Endothelial cell (in vitro differentiated cells): ENCODE data around the gene MAGI1. TPM values are rescaled to one million over a fixed set of nuclear protein-coding genes. Genes with fewer than 3 reads are reported as not detected.

Source experiments
- DNase-seq: peaks from one replicate; pipeline ENCODE4 v3.0.0; 2021; ENCODE audit warnings: low spot score
- H3K27ac Mint-ChIP-seq: one replicate; pipeline ENCODE4 v1.8.0; 2021; ENCODE audit warnings: mixed read lengths, inconsistent platforms; ENCODE audit not compliant: unreplicated experiment
- H3K27me3 Mint-ChIP-seq: one replicate; pipeline ENCODE4 v1.8.0; 2021; ENCODE audit warnings: mild to moderate bottlenecking, moderate library complexity, mixed read lengths, inconsistent platforms; ENCODE audit not compliant: unreplicated experiment
- H3K36me3 Mint-ChIP-seq: one replicate; pipeline ENCODE4 v1.8.0; 2021; ENCODE audit warnings: mild to moderate bottlenecking, low read depth, mixed read lengths, inconsistent platforms; ENCODE audit not compliant: unreplicated experiment
- H3K4me1 Mint-ChIP-seq: one replicate; pipeline ENCODE4 v1.8.0; 2021; ENCODE audit warnings: mild to moderate bottlenecking, mixed read lengths, inconsistent platforms; ENCODE audit not compliant: unreplicated experiment
- H3K4me3 Mint-ChIP-seq: one replicate; pipeline ENCODE4 v1.8.0; 2021; ENCODE audit warnings: mild to moderate bottlenecking, mixed read lengths, inconsistent platforms; ENCODE audit not compliant: unreplicated experiment
- H3K9me3 Mint-ChIP-seq: one replicate; pipeline ENCODE4 v1.8.0; 2021; ENCODE audit warnings: mixed read lengths, inconsistent platforms; ENCODE audit not compliant: unreplicated experiment
- total RNA-seq: library from RNA; stranded (reverse); fragmentation: NEBNext Ultra II Directional; extraction: Animal tissue kit (Norgen Biotek cat#: 25700); gene quantifications from one replicate; pipeline ENCODE4 v1.2.1, GENCODE V29; 2021; ENCODE audit not compliant: unreplicated experiment
- TF ChIP-seq, protein P1 (sequence below): fragments of 200-600 bp; sonication (generic); IDR thresholded peaks from one replicate; pipeline ENCODE4 v1.5.0; 2021; ENCODE audit warnings: antibody characterized with exemption; ENCODE audit not compliant: unreplicated experiment

MAGI1 gene
- total RNA-seq, 1 donor from 2014 or later = 33.8 TPM

DNA sequence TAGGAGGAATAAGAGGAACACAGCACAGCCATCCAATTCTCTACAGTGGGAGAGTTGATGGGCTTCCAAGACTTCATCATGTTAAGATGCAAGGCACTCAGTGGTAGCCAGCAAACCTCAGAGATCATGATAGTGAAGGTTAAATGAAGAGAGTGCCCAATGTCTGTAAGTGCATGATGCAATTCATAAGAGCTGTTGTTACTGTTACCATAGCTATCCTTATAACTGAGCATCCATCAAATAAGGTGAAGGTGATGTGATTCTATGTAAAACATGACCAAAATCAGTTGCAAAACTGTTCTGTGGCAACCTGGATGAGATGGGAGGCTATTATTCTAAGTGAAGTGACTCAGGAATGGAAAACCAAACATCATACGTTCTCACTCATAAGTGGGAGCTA is 289.7 kb downstream of the MAGI1 start:
- Mint-ChIP-seq H3K27ac (no peak overlapping the region), H3K4me3 (no peak overlapping the region)

DNA sequence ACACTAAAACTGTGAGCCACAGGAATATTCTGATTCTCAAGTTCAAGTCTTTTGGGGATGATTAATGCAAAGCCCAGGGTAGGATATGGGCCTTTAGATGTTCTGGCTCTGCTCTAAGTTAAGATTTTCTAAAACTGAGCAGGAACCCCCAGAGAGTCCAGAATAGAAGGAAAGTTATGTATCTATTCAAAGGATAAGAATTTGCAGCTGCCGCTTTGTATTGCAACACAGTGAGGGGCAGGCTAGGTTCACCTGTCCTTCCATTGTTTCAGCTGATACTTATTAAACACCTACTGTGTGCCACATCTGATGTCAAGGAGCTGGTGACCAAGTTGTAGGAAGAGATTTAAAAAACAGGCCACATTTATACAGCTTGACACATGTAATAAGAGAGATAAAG is 290.4 kb downstream of the MAGI1 start:
- peaks cover 2% of the 10 kb centered on the region for H3K27me3 Mint-ChIP-seq
- no peaks in the 10 kb centered on the region for H3K9me3 Mint-ChIP-seq
- no peak overlapping the region for H3K4me3 Mint-ChIP-seq
- H3K27ac Mint-ChIP-seq = no peak overlapping the region
- no peak for DNase-seq
- TF ChIP-seq, protein P1, sequence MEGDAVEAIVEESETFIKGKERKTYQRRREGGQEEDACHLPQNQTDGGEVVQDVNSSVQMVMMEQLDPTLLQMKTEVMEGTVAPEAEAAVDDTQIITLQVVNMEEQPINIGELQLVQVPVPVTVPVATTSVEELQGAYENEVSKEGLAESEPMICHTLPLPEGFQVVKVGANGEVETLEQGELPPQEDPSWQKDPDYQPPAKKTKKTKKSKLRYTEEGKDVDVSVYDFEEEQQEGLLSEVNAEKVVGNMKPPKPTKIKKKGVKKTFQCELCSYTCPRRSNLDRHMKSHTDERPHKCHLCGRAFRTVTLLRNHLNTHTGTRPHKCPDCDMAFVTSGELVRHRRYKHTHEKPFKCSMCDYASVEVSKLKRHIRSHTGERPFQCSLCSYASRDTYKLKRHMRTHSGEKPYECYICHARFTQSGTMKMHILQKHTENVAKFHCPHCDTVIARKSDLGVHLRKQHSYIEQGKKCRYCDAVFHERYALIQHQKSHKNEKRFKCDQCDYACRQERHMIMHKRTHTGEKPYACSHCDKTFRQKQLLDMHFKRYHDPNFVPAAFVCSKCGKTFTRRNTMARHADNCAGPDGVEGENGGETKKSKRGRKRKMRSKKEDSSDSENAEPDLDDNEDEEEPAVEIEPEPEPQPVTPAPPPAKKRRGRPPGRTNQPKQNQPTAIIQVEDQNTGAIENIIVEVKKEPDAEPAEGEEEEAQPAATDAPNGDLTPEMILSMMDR = no peak
- no peaks in the 10 kb centered on the region for H3K36me3 Mint-ChIP-seq
- H3K4me1 Mint-ChIP-seq = peaks cover 5% of the 10 kb centered on the region

More for the DNA sequence above, 289.7 kb downstream of the MAGI1 start:
- Mint-ChIP-seq H3K27me3 (peaks cover 2% of the 10 kb centered on the region), H3K36me3 (no peaks in the 10 kb centered on the region), H3K4me1 (peaks cover 5% of the 10 kb centered on the region), H3K9me3 (no peaks in the 10 kb centered on the region)
- DNase-seq = no peak
- TF ChIP-seq, protein P1 = no peak

DNA sequence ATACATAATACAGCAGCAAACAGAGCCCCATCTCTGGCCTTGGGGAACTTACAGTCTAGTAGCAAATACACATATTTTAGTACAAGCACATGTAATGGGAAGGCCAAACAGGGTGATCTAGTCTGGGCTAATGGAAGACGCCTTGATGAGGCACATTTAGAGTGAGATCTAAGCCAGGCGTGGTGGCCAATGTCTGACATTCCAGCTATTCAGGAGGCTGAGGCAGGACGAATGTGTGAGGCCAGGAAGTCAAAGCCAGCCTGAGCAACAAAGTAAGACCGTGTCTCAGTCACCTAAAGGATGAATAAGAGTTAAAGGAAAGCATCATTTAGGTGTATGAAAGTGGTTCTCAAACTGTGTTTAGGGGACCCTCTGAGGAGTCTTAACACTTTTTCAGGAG is 291.9 kb downstream of the MAGI1 start:
- H3K4me1 Mint-ChIP-seq = peaks cover 5% of the 10 kb centered on the region
- no peak overlapping the region for H3K27ac Mint-ChIP-seq
- no peaks in the 10 kb centered on the region for H3K9me3 Mint-ChIP-seq
- TF ChIP-seq, protein P1 = no peak
- DNase-seq = no peak
- H3K36me3 Mint-ChIP-seq = no peaks in the 10 kb centered on the region
- no peak overlapping the region for H3K4me3 Mint-ChIP-seq
- peaks cover 2% of the 10 kb centered on the region for H3K27me3 Mint-ChIP-seq

GRCh38 chr3:65745306-65745705 is 293.4 kb downstream of the MAGI1 start:
- TF ChIP-seq, protein P1 = no peak
- H3K27me3 Mint-ChIP-seq = peaks cover 2% of the 10 kb centered on the region
- peaks cover 2% of the 10 kb centered on the region for H3K4me1 Mint-ChIP-seq
- no peaks in the 10 kb centered on the region for H3K9me3 Mint-ChIP-seq
- no peak overlapping the region for H3K27ac Mint-ChIP-seq
- DNase-seq = no peak
- H3K36me3 Mint-ChIP-seq = no peaks in the 10 kb centered on the region
- H3K4me3 Mint-ChIP-seq = no peak overlapping the region

DNA sequence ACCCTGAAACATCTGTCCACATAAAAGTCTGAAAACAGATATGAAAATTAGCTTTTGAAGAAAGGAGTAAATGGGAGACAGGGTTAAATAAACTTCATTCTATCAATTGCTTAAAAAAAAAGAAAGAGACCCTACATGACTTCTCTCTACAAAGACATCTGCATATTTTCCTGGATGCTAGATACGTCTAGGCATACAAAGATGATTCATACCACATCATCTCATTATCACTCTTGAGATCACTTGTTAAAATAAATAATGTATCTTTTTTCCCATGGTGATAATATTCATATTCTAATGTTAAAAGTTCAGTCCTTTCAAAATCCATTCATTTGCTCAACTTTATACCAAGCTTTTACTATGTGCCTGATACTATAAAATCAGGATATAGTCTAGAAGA is 295.8 kb downstream of the MAGI1 start:
- Mint-ChIP-seq H3K27ac (no peak overlapping the region), H3K9me3 (no peaks in the 10 kb centered on the region), H3K36me3 (no peaks in the 10 kb centered on the region), H3K4me3 (no peak overlapping the region), H3K27me3 (peaks cover 2% of the 10 kb centered on the region), H3K4me1 (no peaks in the 10 kb centered on the region)
- DNase-seq = no peak
- TF ChIP-seq, protein P1 = no peak
